CD4-positive, alpha-beta T cell (primary cell): ENCODE data around the gene ZNF423. TPM values are rescaled to one million over a fixed set of nuclear protein-coding genes. Genes with fewer than 3 reads are reported as not detected.

Experiments used
- ATAC-seq: fragments of 200-7000 bp; cut with Tn5 transposase; one replicate; pipeline ENCODE4 v1.10.0; 2022; ENCODE audit warnings: mild to moderate bottlenecking; ENCODE audit not compliant: poor library complexity
- CTCF ChIA-PET: fragments of 350-600 bp; sonication (Branson Sonifier 250); formaldehyde crosslinking; loops from one replicate; lab custom pipeline; 2021; ENCODE audit warnings: antibody characterized with exemption, inconsistent platforms; lab: Charles Lee
- POLR2A ChIA-PET: fragments of 350-600 bp; sonication (Branson Sonifier 250); formaldehyde crosslinking; loops from one replicate; lab custom pipeline; 2021; ENCODE audit warnings: antibody characterized with exemption, inconsistent platforms; lab: Charles Lee
- DNase-seq, 14 experiments: peaks; one replicate each; pipeline ENCODE4 v3.0.0-alpha.2; 2013 to 2020; ENCODE audit warnings: mixed read lengths in 2 of 14
- H3K27ac ChIP-seq, 2 donors: one replicate each; pipeline versions ENCODE4 v1.5.1 to v1.7.0; 2013; ENCODE audit warnings: low read length in 2 of 2, low read depth in 1 of 2, mild to moderate bottlenecking in 1 of 2
- H3K27me3 ChIP-seq, 2 experiments: 1 replicate in 1 of 2; 2 replicates in 1 of 2; pipeline versions ENCODE4 v1.6.1 to v1.7.0; 2013; ENCODE audit warnings: low read length in 2 of 2, control low read depth in 1 of 2, mild to moderate bottlenecking in 1 of 2, moderate library complexity in 1 of 2; ENCODE audit not compliant: insufficient read depth in 2 of 2, control insufficient read depth in 1 of 2
- H3K36me3 ChIP-seq: one replicate; pipeline ENCODE4 v1.6.1; 2013; ENCODE audit warnings: low read length, control low read depth; ENCODE audit not compliant: insufficient read depth
- H3K4me1 ChIP-seq: one replicate; pipeline ENCODE4 v1.6.1; 2013; ENCODE audit warnings: low read length, control low read depth; ENCODE audit not compliant: insufficient read depth
- H3K4me3 ChIP-seq: one replicate; pipeline ENCODE4 v1.5.1; 2013; ENCODE audit warnings: mild to moderate bottlenecking, low read length, moderate library complexity
- H3K9me3 ChIP-seq, 2 experiments: 1 replicate in 1 of 2; 2 replicates in 1 of 2; pipeline versions ENCODE4 v1.6.1 to v1.7.0; 2013; ENCODE audit warnings: low read length in 2 of 2, mild to moderate bottlenecking in 2 of 2, control low read depth in 1 of 2, moderate library complexity in 1 of 2; ENCODE audit not compliant: control insufficient read depth in 1 of 2, insufficient read depth in 1 of 2
- H3K27ac Mint-ChIP-seq: one replicate; pipeline ENCODE4 v1.8.0; 2020; ENCODE audit warnings: mixed read lengths
- H3K27me3 Mint-ChIP-seq: one replicate; pipeline ENCODE4 v1.8.0; 2021; ENCODE audit warnings: mixed read lengths
- H3K36me3 Mint-ChIP-seq: one replicate; pipeline ENCODE4 v1.8.0; 2021; ENCODE audit warnings: low read depth, mixed read lengths
- H3K4me1 Mint-ChIP-seq: one replicate; pipeline ENCODE4 v1.8.0; 2021; ENCODE audit warnings: low read depth, mixed read lengths
- H3K4me3 Mint-ChIP-seq: one replicate; pipeline ENCODE4 v1.8.0; 2020; ENCODE audit warnings: mild to moderate bottlenecking, mixed read lengths
- H3K9me3 Mint-ChIP-seq: one replicate; pipeline ENCODE4 v1.8.0; 2020; ENCODE audit warnings: mixed read lengths
- intact Hi-C, 2 experiments: fragments of 100-400 bp; cut with DNase I in 1 of 2; cut with micrococcal nuclease in 1 of 2; formaldehyde crosslinking; loops; one replicate each; pipeline versions ENCODE4 v1.15.1 to v1.9.0; 2023 to 2025; cut with DNase I, micrococcal nuclease
- total RNA-seq, 174 experiments: library from RNA in 2 of 174; stranded (reverse) in 2 of 174; gene quantifications; one replicate each; pipeline ENCODE4 v1.2.3 and lab custom pipeline; 2021 to 2026
- TF ChIP-seq, protein P1 (sequence below): fragments of 200-600 bp; IDR thresholded peaks from one replicate; pipeline ENCODE4 v1.8.0; 2022; ENCODE audit warnings: antibody characterized with exemption, mild to moderate bottlenecking

The ZNF423 gene
- total RNA-seq, 2 experiments from 2014 or later: not detected

DNA sequence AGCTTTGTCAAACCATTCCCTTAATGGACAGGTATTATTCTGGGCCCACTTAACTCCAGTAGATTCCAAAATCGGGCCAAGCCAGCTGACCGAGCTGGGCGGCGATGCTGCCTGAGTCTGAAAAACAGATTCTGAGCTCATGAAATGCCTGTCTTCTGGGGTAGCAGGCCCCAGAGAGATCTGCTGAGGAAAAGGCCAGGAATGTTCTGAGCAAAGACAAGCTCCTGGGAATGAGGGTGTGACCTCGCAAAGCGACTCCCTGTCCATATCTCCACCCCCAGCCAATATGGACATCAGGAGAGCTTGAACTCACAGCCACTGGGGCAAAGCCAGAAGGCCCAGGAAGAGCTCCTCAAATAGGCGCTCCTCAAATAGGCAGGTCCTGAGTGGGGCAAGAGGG lies 23.7 kb downstream of the ZNF423 start:
- Mint-ChIP-seq H3K27me3 (peaks cover 20% of the 10 kb centered on the region), H3K36me3 (no peaks in the 10 kb centered on the region), H3K27ac (no peak overlapping the region), H3K9me3 (no peaks in the 10 kb centered on the region), H3K4me3 (no peak overlapping the region), H3K4me1 (no peaks in the 10 kb centered on the region)
- TF ChIP-seq, protein P1, sequence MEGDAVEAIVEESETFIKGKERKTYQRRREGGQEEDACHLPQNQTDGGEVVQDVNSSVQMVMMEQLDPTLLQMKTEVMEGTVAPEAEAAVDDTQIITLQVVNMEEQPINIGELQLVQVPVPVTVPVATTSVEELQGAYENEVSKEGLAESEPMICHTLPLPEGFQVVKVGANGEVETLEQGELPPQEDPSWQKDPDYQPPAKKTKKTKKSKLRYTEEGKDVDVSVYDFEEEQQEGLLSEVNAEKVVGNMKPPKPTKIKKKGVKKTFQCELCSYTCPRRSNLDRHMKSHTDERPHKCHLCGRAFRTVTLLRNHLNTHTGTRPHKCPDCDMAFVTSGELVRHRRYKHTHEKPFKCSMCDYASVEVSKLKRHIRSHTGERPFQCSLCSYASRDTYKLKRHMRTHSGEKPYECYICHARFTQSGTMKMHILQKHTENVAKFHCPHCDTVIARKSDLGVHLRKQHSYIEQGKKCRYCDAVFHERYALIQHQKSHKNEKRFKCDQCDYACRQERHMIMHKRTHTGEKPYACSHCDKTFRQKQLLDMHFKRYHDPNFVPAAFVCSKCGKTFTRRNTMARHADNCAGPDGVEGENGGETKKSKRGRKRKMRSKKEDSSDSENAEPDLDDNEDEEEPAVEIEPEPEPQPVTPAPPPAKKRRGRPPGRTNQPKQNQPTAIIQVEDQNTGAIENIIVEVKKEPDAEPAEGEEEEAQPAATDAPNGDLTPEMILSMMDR: no peak
- peaks cover 7 to 10% of the 10 kb centered on the region in 2 experiments for H3K27me3 ChIP-seq
- ATAC-seq (no peak), DNase-seq (no peak)
- no peak overlapping the region for H3K4me3 ChIP-seq
- intact Hi-C loops: no loop called here
- H3K9me3 ChIP-seq: no peaks in the 10 kb centered on the region
- H3K36me3 ChIP-seq: no peaks in the 10 kb centered on the region
- H3K4me1 ChIP-seq: no peaks in the 10 kb centered on the region
- POLR2A ChIA-PET: no interaction called here
- H3K27ac ChIP-seq: no peak overlapping the region
- CTCF ChIA-PET: no interaction called here

DNA sequence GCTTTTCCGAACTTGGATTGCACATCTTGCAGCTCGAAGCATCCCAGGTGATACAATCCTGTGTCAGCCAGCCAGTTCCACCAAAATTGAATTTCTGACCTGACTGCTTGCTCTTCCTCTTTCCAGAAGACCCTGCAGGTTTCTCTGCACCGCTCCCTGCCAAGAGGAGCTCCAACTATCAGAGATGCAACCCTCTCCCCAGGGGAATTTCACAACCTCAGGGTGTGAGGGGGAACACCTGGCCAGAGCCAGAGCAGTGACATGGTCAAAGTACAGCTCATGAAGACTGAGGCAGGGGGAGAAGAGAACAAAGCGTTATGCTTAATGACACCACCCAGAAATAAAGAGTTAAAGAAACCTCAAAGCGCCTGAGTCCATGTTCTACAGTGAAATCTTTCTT lies 25.0 kb downstream of the ZNF423 start:
- no peaks in the 10 kb centered on the region for H3K36me3 ChIP-seq
- H3K4me3 Mint-ChIP-seq: no peak overlapping the region
- H3K27ac ChIP-seq: no peak overlapping the region
- CTCF ChIA-PET: no interaction called here
- ATAC-seq: no peak
- H3K9me3 ChIP-seq: no peaks in the 10 kb centered on the region
- TF ChIP-seq, protein P1: no peak
- no peak for DNase-seq
- H3K4me3 ChIP-seq: no peak overlapping the region
- POLR2A ChIA-PET: no interaction called here
- peaks cover 2 to 5% of the 10 kb centered on the region in 2 experiments for H3K27me3 ChIP-seq
- H3K27me3 Mint-ChIP-seq: peaks cover 13% of the 10 kb centered on the region
- no peak overlapping the region for H3K27ac Mint-ChIP-seq
- H3K4me1 ChIP-seq: no peaks in the 10 kb centered on the region
- intact Hi-C loops: no loop called here
- H3K9me3 Mint-ChIP-seq: no peaks in the 10 kb centered on the region
- H3K36me3 Mint-ChIP-seq: no peaks in the 10 kb centered on the region
- H3K4me1 Mint-ChIP-seq: no peaks in the 10 kb centered on the region

DNA sequence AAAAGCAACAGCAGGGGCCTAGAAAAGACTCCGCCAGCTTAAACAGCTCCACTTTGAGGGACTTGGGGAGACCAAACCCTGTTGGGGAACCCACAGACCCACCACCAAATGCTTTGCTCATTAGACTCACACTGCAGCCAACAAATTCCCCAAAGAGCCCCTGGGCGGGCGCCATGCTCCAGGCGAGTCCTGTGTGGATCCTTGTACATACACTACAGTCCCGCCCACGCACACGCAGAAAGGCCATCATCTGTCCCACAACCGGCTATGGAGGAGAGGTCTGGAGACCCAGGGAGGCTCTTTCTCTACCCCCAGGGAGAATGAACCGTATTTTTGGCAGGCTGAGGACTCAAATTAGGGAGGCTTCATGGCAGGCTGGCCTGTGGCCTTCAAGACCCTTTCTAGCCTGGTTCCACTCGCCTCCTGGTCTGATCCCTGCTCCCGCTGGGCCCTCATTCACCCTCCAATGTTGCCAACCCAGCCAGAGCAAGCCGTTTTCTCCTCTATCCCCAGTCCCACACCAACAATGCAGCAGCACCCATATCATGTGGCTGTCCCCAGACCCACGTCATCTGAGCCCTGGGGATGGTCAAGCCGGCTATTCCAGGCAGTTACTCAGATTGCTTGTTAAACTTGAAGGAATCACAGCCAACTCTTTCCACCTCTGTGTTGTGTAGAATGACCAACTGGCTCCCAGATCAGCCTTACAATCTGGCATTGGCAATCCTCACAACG lies 27.2 kb downstream of the ZNF423 start:
- no peaks in the 10 kb centered on the region for H3K9me3 Mint-ChIP-seq
- Histone ChIP-seq H3K27ac (no peak overlapping the region), H3K4me1 (no peaks in the 10 kb centered on the region), H3K4me3 (no peak overlapping the region), H3K27me3 (peaks cover 2 to 5% of the 10 kb centered on the region in 2 experiments), H3K36me3 (no peaks in the 10 kb centered on the region), H3K9me3 (no peaks in the 10 kb centered on the region)
- no peak overlapping the region for H3K4me3 Mint-ChIP-seq
- intact Hi-C loops: no loop called here
- no peak overlapping the region for H3K27ac Mint-ChIP-seq
- no peaks in the 10 kb centered on the region for H3K4me1 Mint-ChIP-seq
- peaks cover 13% of the 10 kb centered on the region for H3K27me3 Mint-ChIP-seq
- TF ChIP-seq, protein P1: no peak
- DNase-seq: no peak
- ChIA-PET POLR2A (no interaction called here), CTCF (no interaction called here)
- H3K36me3 Mint-ChIP-seq: no peaks in the 10 kb centered on the region
- no peak for ATAC-seq
